Panc1 (cell line): ENCODE measurements around the gene FLOT2. TPM values are rescaled to one million over a fixed set of nuclear protein-coding genes. Genes with fewer than 3 reads are reported as not detected.

Experiments used
- ATAC-seq: fragments of 200-7000 bp; cut with Tn5 transposase; 2 replicates; pipeline ENCODE4 v1.9.1; 2020; ENCODE audit warnings: mild to moderate bottlenecking, moderate library complexity
- BruUV-seq: library from RNA; stranded (reverse); fragments of 400-500 nt; replicated peaks from 2 replicates; lab custom pipeline; 2021; lab: Mats Ljungman, UMichigan
- CTCF ChIA-PET: fragments of 300-600 bp; sonication (Branson Sonifier 250); formaldehyde crosslinking; loops from one replicate; lab custom pipeline; 2022; ENCODE audit warnings: antibody characterized with exemption; lab: Charles Lee
- POLR2A ChIA-PET: fragments of 300-600 bp; sonication (Branson Sonifier 250); formaldehyde crosslinking; loops from one replicate; lab custom pipeline; 2022; ENCODE audit warnings: antibody characterized with exemption; lab: Charles Lee
- DNase-seq: peaks from one replicate; pipeline ENCODE4 v3.0.0-alpha.2; 2010; ENCODE audit warnings: low read depth, low spot score
- H3K27ac ChIP-seq: 2 replicates; pipeline ENCODE4 v1.5.1; 2011; ENCODE audit warnings: mild to moderate bottlenecking, low read length, inconsistent platforms
- H3K27me3 ChIP-seq: fragments of 200-500 bp; sonication (Bioruptor generic); 2 replicates; pipeline ENCODE4 v1.6.0; 2014; ENCODE audit warnings: low read length, inconsistent platforms; ENCODE audit not compliant: control insufficient read depth, insufficient read depth
- H3K36me3 ChIP-seq: fragments of 200-500 bp; sonication (Bioruptor generic); 2 replicates; pipeline ENCODE4 v1.5.1; 2014; ENCODE audit warnings: inconsistent platforms, mild to moderate bottlenecking, low read length, moderate library complexity; ENCODE audit not compliant: control insufficient read depth, insufficient read depth
- H3K4me1 ChIP-seq: 2 replicates; pipeline ENCODE4 v1.5.1; 2011; ENCODE audit warnings: inconsistent platforms, mild to moderate bottlenecking, low read length, moderate library complexity; ENCODE audit not compliant: control insufficient read depth, insufficient read depth
- H3K4me3 ChIP-seq, 2 experiments: 2 replicates each; pipeline ENCODE4 v1.5.1; 2011 to 2012; ENCODE audit warnings: low read depth in 2 of 2, low read length in 2 of 2, mild to moderate bottlenecking in 2 of 2, inconsistent platforms in 1 of 2, moderate library complexity in 1 of 2
- H3K9me3 ChIP-seq: fragments of 200-500 bp; sonication (Bioruptor generic); 2 replicates; pipeline ENCODE4 v1.5.1; 2014; ENCODE audit warnings: low read depth, mild to moderate bottlenecking, inconsistent platforms, low read length, moderate library complexity; ENCODE audit not compliant: control insufficient read depth, insufficient read depth
- CTCF ChIP-seq: fragments of 450-650 bp; IDR thresholded peaks from 2 replicates; pipeline ENCODE4 v1.5.1; 2017; ENCODE audit warnings: mild to moderate bottlenecking
- POLR2AphosphoS5 ChIP-seq: IDR thresholded peaks from 2 replicates; pipeline ENCODE4 v1.6.1; 2012; ENCODE audit warnings: mild to moderate bottlenecking, low read depth, low read length, moderate library complexity
- REST ChIP-seq, 2 experiments: IDR thresholded peaks; 2 replicates each; pipeline ENCODE4 v1.6.1; 2011 to 2012; ENCODE audit warnings: low read depth in 2 of 2, control low read depth in 1 of 2, low read length in 1 of 2, mild to moderate bottlenecking in 1 of 2, moderate library complexity in 1 of 2; ENCODE audit not compliant: insufficient read depth in 1 of 2
- SIN3A ChIP-seq: IDR thresholded peaks from 2 replicates; pipeline ENCODE4 v1.6.1; 2012; ENCODE audit warnings: low read depth, mild to moderate bottlenecking, low read length, moderate library complexity, borderline replicate concordance; ENCODE audit not compliant: insufficient read depth
- TCF7L2 ChIP-seq: IDR thresholded peaks from 2 replicates; pipeline ENCODE4 v1.6.1; 2011; ENCODE audit warnings: mild to moderate bottlenecking, low read depth, low read length, inconsistent platforms
- in situ Hi-C: cut with HindIII; loops from 2 replicates; pipeline ENCODE4 v1.10.0; 2016; ENCODE audit warnings: low sequenced_read_pairs, low pct_unique_long_range_greater_than_20kb
- intact Hi-C: fragments of 100-400 bp; cut with micrococcal nuclease; formaldehyde crosslinking; loops from one replicate; pipeline ENCODE4 v1.10.0; 2022; ENCODE audit not compliant: unreplicated experiment
- total RNA-seq: library from RNA; stranded (reverse); gene quantifications from one replicate; pipeline ENCODE4 v1.2.1, GENCODE V29; 2021; ENCODE audit not compliant: unreplicated experiment

The FLOT2 gene
- total RNA-seq, 1 experiment from 2014 or later: 110 TPM

GRCh38 chr17:28880572-28880945 is 17.0 kb downstream of the FLOT2 start:
- no peaks in the 10 kb centered on the region for H3K27me3 ChIP-seq
- ChIA-PET CTCF (interaction anchor here (0.5 to 1.7 kb wide), 2 partner anchors 14 to 154 kb away, joined by 4 to 5 read pairs; partner anchors contain the start of gene TLCD1), POLR2A (no interaction called here)
- no peaks in the 10 kb centered on the region for H3K36me3 ChIP-seq
- ATAC-seq (no peak), DNase-seq (no peak)
- no TSS peak for BruUV-seq
- intact Hi-C loops (no loop called here), in situ Hi-C loops (no loop called here)
- no peak overlapping the region for H3K27ac ChIP-seq
- no peaks in the 10 kb centered on the region for H3K4me1 ChIP-seq
- TF ChIP-seq SIN3A (no peak), CTCF (no peak), POLR2AphosphoS5 (no peak), TCF7L2 (no peak), REST (IDR thresholded peaks at IDR 0.05; ENCODE audit: insufficient read depth in 1 of 2, low read depth in 2 of 2, low read length in 1 of 2) (no peak)
- H3K9me3 ChIP-seq: no peaks in the 10 kb centered on the region
- no peak overlapping the region for H3K4me3 ChIP-seq

DNA sequence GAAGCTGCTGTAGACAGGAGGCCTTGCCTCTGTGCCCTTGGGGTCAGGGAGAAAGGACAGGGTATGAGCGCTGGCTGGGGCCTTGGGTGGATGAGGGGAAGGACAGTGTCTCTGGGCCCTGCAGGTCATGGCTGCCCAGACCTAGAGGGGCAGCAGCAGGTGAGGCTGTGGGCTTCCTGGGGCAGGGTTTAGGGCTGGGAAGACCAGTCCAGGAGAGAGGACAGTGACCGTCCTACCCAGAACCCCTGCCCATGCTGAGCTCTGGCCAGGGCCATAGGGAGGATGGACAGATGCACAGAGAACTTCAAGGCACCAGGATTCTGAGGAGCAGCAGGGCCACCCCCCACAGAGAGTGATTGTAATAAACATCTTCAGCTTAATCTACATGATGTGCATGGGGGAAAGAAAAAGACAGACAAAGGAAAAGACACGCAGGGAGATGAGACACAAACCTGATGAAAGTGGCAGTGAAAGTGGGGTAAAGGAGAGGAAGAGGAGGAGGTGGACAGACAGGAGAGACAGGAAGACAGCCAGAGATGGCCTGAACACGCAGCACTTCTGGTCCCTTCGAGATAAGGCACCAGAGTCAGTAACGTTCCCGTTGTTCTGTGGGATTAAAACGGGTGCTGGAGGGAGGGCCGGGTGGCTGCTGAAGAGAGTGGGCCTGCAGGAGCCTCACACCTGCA is 17.5 kb downstream of the FLOT2 start:
- Histone ChIP-seq H3K9me3 (no peaks in the 10 kb centered on the region), H3K4me1 (no peaks in the 10 kb centered on the region), H3K36me3 (no peaks in the 10 kb centered on the region), H3K27ac (no peak overlapping the region), H3K27me3 (no peaks in the 10 kb centered on the region), H3K4me3 (no peak overlapping the region)
- in situ Hi-C loops: loop anchor here (10.0 kb wide), 1 partner anchor 115 kb away; no protein-coding TSS in a partner anchor
- DNase-seq: no peak
- ChIA-PET POLR2A (no interaction called here), CTCF (interaction anchor here (0.6 to 1.7 kb wide), 5 partner anchors 19 to 154 kb away, joined by 3 to 12 read pairs (median 4); partner anchors contain the start of gene TLCD1)
- TSS peak; percentile 75 for BruUV-seq
- ATAC-seq: no peak
- intact Hi-C loops: loop anchor here (10.0 kb wide), 1 partner anchor 115 kb away; no protein-coding TSS in a partner anchor
- TF ChIP-seq CTCF (no peak), POLR2AphosphoS5 (no peak), SIN3A (no peak), TCF7L2 (no peak), REST (IDR thresholded peaks at IDR 0.05; ENCODE audit: insufficient read depth in 1 of 2, low read depth in 2 of 2, low read length in 1 of 2) (no peak)
